Activated CD8-positive, alpha-beta memory T cell treated with anti-CD3 and anti-CD28 coated beads, Interleukin-2, amount 50 U/mL, for 4 hours (primary cell): ENCODE measurements around the gene FBXW10B.
"Not testable (repeated sequence)": the region's sequence is repeated elsewhere in the genome, so short reads cannot be mapped to it uniquely, and the experiment has no call there.

Experiments
- DNase-seq: peaks from one replicate; pipeline ENCODE4 v3.0.0-alpha.2; 2020

The FBXW10B gene

GRCh38 chr17:15630930-15631453, 11.5 kb upstream of the FBXW10B start:
- not testable (repeated sequence) for DNase-seq

- DNase-seq = not testable (repeated sequence)
Observed at GRCh38 chr17:15629991-15630390, 10.5 kb upstream of the FBXW10B start.

GRCh38 chr17:15623661-15624209, 4.2 kb upstream of the FBXW10B start:
- DNase-seq = not testable (repeated sequence)

- not testable (repeated sequence) for DNase-seq
Observed at GRCh38 chr17:15623255-15623654, 3.8 kb upstream of the FBXW10B start.

GRCh38 chr17:15622124-15622523, 2.6 kb upstream of the FBXW10B start:
- DNase-seq = not testable (repeated sequence)

- DNase-seq = not testable (repeated sequence)
Observed at GRCh38 chr17:15616828-15617227, 2.7 kb downstream of the FBXW10B start.

GRCh38 chr17:15615850-15616249, 3.7 kb downstream of the FBXW10B start:
- DNase-seq = not testable (repeated sequence)

GRCh38 chr17:15613111-15613510, 6.4 kb downstream of the FBXW10B start:
- DNase-seq = not testable (repeated sequence)

- not testable (repeated sequence) for DNase-seq
Observed at GRCh38 chr17:15592960-15593359, 26.5 kb downstream of the FBXW10B start.

GRCh38 chr17:15591986-15592385, 27.5 kb downstream of the FBXW10B start:
- DNase-seq = not testable (repeated sequence)

- not testable (repeated sequence) for DNase-seq
Observed at GRCh38 chr17:15590844-15591243, 28.7 kb downstream of the FBXW10B start.

GRCh38 chr17:15589544-15590536, 29.7 kb downstream of the FBXW10B start:
- peak; percentile 24 for DNase-seq

- not testable (repeated sequence) for DNase-seq
Observed at GRCh38 chr17:15588017-15588416, 31.5 kb downstream of the FBXW10B start.

GRCh38 chr17:15583313-15583712, 36.2 kb downstream of the FBXW10B start:
- not testable (repeated sequence) for DNase-seq

- not testable (repeated sequence) for DNase-seq
Observed at GRCh38 chr17:15581462-15581861, 38.0 kb downstream of the FBXW10B start.

- not testable (repeated sequence) for DNase-seq
Observed at GRCh38 chr17:15576848-15577247, 42.7 kb downstream of the FBXW10B start.

GRCh38 chr17:15574660-15575059, 44.8 kb downstream of the FBXW10B start:
- DNase-seq = not testable (repeated sequence)

- not testable (repeated sequence) for DNase-seq
Observed at GRCh38 chr17:15573870-15574269, 45.6 kb downstream of the FBXW10B start.
